ENCODE measurements around the gene SH3RF3. TPM values are rescaled to one million over a fixed set of nuclear protein-coding genes. Genes with fewer than 3 reads are reported as not detected.

The SH3RF3 gene
- total RNA-seq, 2 donors from 2014 or later: 1.3 to 5.6 TPM

GRCh38 chr2:109478906-109479493, 350.0 kb downstream of the SH3RF3 start:
- no peaks in the 10 kb centered on the region for H3K27me3 ChIP-seq
- 88 to 91% methylated on average over 10 to 12 of the region's 12 CpGs for WGBS, 2 donors
- H3K4me1 ChIP-seq: peaks cover 31% of the 10 kb centered on the region
- no peaks in the 10 kb centered on the region for H3K36me3 ChIP-seq (replicated peaks in 1 of 2; ENCODE audit: insufficient read depth in 1 of 2, low read depth in 2 of 2)
- no peak overlapping the region for H3K4me3 ChIP-seq
- no peak for ATAC-seq
- TF ChIP-seq, protein P1, sequence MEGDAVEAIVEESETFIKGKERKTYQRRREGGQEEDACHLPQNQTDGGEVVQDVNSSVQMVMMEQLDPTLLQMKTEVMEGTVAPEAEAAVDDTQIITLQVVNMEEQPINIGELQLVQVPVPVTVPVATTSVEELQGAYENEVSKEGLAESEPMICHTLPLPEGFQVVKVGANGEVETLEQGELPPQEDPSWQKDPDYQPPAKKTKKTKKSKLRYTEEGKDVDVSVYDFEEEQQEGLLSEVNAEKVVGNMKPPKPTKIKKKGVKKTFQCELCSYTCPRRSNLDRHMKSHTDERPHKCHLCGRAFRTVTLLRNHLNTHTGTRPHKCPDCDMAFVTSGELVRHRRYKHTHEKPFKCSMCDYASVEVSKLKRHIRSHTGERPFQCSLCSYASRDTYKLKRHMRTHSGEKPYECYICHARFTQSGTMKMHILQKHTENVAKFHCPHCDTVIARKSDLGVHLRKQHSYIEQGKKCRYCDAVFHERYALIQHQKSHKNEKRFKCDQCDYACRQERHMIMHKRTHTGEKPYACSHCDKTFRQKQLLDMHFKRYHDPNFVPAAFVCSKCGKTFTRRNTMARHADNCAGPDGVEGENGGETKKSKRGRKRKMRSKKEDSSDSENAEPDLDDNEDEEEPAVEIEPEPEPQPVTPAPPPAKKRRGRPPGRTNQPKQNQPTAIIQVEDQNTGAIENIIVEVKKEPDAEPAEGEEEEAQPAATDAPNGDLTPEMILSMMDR (IDR thresholded peaks at IDR 0.05): no peak
- TF ChIP-seq POLR2A (IDR thresholded peaks at IDR 0.05): no peak
- no peak overlapping the region for H3K27ac ChIP-seq
- intact Hi-C loops (cut with DNase I): no loop called here
- no peaks in the 10 kb centered on the region for H3K9me3 ChIP-seq
- no peak for DNase-seq

DNA sequence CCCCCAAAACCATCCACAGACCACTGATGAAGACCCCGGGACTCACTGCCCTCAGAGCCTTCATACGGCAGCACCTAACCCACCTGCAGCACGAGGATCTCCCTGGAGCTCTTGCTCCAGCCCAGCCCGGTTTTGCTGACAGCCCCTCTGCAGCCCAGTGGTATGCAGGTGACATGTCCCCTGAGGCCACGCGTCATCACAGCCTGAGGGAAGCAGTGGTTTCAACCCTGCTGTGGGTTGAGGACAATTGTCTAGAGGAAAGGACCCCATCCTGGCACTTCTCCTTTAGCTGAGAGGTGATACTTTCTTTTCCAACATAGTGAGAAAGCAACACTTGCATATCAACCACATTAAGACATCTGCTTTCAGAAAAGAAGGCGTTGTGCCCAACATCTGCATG, 350.8 kb downstream of the SH3RF3 start:
- peaks cover 31% of the 10 kb centered on the region for H3K4me1 ChIP-seq
- no peak overlapping the region for H3K27ac ChIP-seq
- no peaks in the 10 kb centered on the region for H3K27me3 ChIP-seq
- H3K9me3 ChIP-seq: no peaks in the 10 kb centered on the region
- intact Hi-C loops (cut with DNase I): no loop called here
- TF ChIP-seq, protein P1 (IDR thresholded peaks at IDR 0.05): no peak
- TF ChIP-seq POLR2A (IDR thresholded peaks at IDR 0.05): no peak
- ATAC-seq (no peak), DNase-seq (no peak)
- H3K4me3 ChIP-seq: no peak overlapping the region
- no peaks in the 10 kb centered on the region for H3K36me3 ChIP-seq (replicated peaks in 1 of 2; ENCODE audit: insufficient read depth in 1 of 2, low read depth in 2 of 2)
- WGBS, 2 donors: 83 to 89% methylated on average over 7 of the region's 7 CpGs

DNA sequence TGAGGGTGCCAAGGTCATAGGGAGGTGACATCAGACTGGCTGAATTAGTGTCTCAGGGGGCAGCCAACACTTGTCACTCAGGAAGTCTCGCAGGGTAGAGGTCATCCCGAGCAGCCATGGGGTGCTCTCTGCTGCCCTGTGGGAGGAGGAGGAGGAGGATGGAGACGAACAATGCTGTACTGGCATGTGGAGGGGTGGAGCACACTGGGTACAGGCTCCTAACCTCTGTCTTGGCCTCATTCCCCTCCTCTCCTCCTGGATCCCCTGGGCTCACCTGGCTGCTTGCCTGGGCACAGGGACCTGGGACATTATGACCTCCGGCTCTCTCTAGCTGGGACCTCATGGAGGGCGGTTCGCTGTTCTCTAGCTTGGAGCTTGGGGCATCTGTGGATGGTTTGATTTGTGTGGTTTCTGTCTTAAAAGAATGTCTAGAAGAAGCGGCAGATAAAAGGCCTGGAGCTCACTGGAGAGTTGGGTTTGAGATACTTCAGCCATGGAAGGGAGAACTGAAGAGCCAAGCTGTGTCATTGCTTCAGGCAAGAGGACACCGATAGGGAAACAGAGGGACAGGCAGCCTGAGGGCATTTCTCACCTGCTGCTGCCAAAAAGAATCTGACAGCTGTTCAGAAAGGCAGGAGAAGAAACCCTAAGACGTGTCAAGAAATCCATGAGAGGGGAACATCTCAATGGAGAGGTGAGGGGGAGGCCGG, 351.6 kb downstream of the SH3RF3 start:
- Histone ChIP-seq H3K4me3 (no peak overlapping the region), H3K9me3 (no peaks in the 10 kb centered on the region), H3K27ac (peak overlapping the region in 2 of 4 donors; percentile 13 to 48), H3K4me1 (peaks cover 31% of the 10 kb centered on the region), H3K27me3 (no peaks in the 10 kb centered on the region), H3K36me3 (replicated peaks in 1 of 2; ENCODE audit: insufficient read depth in 1 of 2, low read depth in 2 of 2) (no peaks in the 10 kb centered on the region)
- intact Hi-C loops (cut with DNase I): no loop called here
- TF ChIP-seq POLR2A (IDR thresholded peaks at IDR 0.05): no peak
- TF ChIP-seq, protein P1 (IDR thresholded peaks at IDR 0.05): no peak
- no peak for ATAC-seq
- WGBS, 2 donors: 69 to 72% methylated on average over 10 of the region's 10 CpGs
- no peak for DNase-seq

GRCh38 chr2:109481196-109481555, 352.2 kb downstream of the SH3RF3 start:
- no peak for TF ChIP-seq POLR2A (IDR thresholded peaks at IDR 0.05)
- intact Hi-C loops (cut with DNase I): no loop called here
- ATAC-seq (peak; percentile 64), DNase-seq (peak; percentile 45 to 75 (median 68))
- Histone ChIP-seq H3K4me3 (no peak overlapping the region), H3K4me1 (peaks cover 31% of the 10 kb centered on the region), H3K9me3 (no peaks in the 10 kb centered on the region), H3K36me3 (replicated peaks in 1 of 2; ENCODE audit: insufficient read depth in 1 of 2, low read depth in 2 of 2) (no peaks in the 10 kb centered on the region), H3K27me3 (no peaks in the 10 kb centered on the region), H3K27ac (peak overlapping the region in 2 of 4 donors; percentile 13 to 48)
- WGBS, 2 donors: 29 to 35% methylated on average over 9 of the region's 9 CpGs

DNA sequence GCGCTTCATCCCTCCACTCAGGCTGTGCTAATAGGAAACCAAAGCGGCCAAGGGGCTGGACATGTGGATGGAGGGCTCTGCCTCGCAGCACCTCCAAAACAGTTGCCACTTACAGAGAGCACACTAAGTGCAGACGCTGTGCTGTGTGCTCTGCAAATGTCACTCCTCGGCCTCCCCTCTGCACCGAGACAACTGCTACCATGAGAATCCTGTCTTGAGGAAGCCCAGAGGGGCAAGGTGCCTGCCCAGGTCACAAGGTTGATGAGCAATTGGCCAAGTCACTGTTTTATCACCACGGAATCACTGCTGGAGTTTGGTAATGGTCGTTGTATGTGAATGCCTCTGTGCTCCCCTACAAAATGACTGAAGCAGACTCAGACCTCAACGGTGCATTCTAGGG, 352.6 kb downstream of the SH3RF3 start:
- 95 to 96% methylated on average over 5 to 9 of the region's 9 CpGs for WGBS, 2 donors
- Histone ChIP-seq H3K4me3 (no peak overlapping the region), H3K9me3 (no peaks in the 10 kb centered on the region), H3K4me1 (peaks cover 31% of the 10 kb centered on the region), H3K27ac (peak overlapping the region in 1 of 4 donors; percentile 13), H3K36me3 (replicated peaks in 1 of 2; ENCODE audit: insufficient read depth in 1 of 2, low read depth in 2 of 2) (no peaks in the 10 kb centered on the region), H3K27me3 (no peaks in the 10 kb centered on the region)
- intact Hi-C loops (cut with DNase I): no loop called here
- ATAC-seq: no peak
- no peak for DNase-seq
- TF ChIP-seq POLR2A (IDR thresholded peaks at IDR 0.05): no peak
- TF ChIP-seq, protein P1 (IDR thresholded peaks at IDR 0.05): no peak
